HCT116 (cell line): ENCODE data around the gene NTHL1. TPM values are rescaled to one million over a fixed set of nuclear protein-coding genes. Genes with fewer than 3 reads are reported as not detected.
"Not testable (repeated sequence)": the region's sequence is repeated elsewhere in the genome, so short reads cannot be mapped to it uniquely, and the experiment has no call there.

Experiments used
- ATAC-seq: fragments of 200-7000 bp; cut with Tn5 transposase; 2 replicates; pipeline ENCODE4 v1.9.1; 2020; ENCODE audit warnings: mild to moderate bottlenecking, moderate library complexity
- BruUV-seq: library from RNA; stranded (reverse); fragments of 400-500 nt; replicated peaks from 2 replicates; lab custom pipeline; 2021; lab: Mats Ljungman, UMichigan
- CTCF ChIA-PET: fragments of 300-600 bp; sonication (Branson Sonifier 250); formaldehyde crosslinking; loops from one replicate; lab custom pipeline; 2021; ENCODE audit warnings: antibody characterized with exemption; lab: Charles Lee
- POLR2A ChIA-PET: fragments of 300-600, 350-600 bp; sonication (Branson Sonifier 250); formaldehyde crosslinking; loops from one replicate; lab custom pipeline; 2021; ENCODE audit warnings: antibody characterized with exemption; lab: Charles Lee
- RAD21 ChIA-PET, 2 experiments: fragments of 300-600 bp; sonication (Branson Sonifier 250); formaldehyde crosslinking; loops; one replicate each; lab custom pipeline; 2023; ENCODE audit warnings: low total read pairs in 2 of 2; ENCODE audit not compliant: uncharacterized antibody in 2 of 2, unreplicated experiment in 2 of 2, low non-redundant PET in 1 of 2; lab: Charles Lee
- DNase-seq: peaks from one replicate; pipeline ENCODE4 v3.0.0-alpha.2; 2010; ENCODE audit warnings: low read depth, low spot score
- H2AFZ ChIP-seq: fragments of 200-600 bp; shearing (Covaris generic), sonication (generic); 2 replicates; pipeline ENCODE4 v1.6.1; 2017; ENCODE audit warnings: low read depth, mixed run types, mixed read lengths, antibody characterized with exemption, low read length; ENCODE audit not compliant: poor library complexity, severe bottlenecking
- H3K27ac ChIP-seq: 2 replicates; pipeline ENCODE4 v1.5.1; 2012; ENCODE audit warnings: low read depth, low read length
- H3K27me3 ChIP-seq: fragments of 200-600 bp; sonication (generic); 2 replicates; pipeline ENCODE4 v1.6.1; 2016; ENCODE audit warnings: mixed run types, low read length, mixed read lengths; ENCODE audit not compliant: insufficient read depth
- H3K36me3 ChIP-seq, 2 experiments: fragments of 200-500 bp in 1 of 2; fragments of 200-600 bp in 1 of 2; sonication (Bioruptor generic) in 1 of 2; sonication (generic) in 1 of 2; 2 replicates each; pipeline versions ENCODE4 v1.5.1 to v1.6.1; 2014 to 2016; ENCODE audit warnings: low read length in 2 of 2, inconsistent platforms in 1 of 2, mixed read lengths in 1 of 2, mixed run types in 1 of 2; ENCODE audit not compliant: insufficient read depth in 2 of 2, control insufficient read depth in 1 of 2
- H3K4me1 ChIP-seq, 2 experiments: fragments of 200-600 bp in 1 of 2; sonication (generic) in 1 of 2; 2 replicates each; pipeline versions ENCODE4 v1.5.1 to v1.6.1; 2012 to 2017; ENCODE audit warnings: low read length in 2 of 2, inconsistent platforms in 1 of 2, mild to moderate bottlenecking in 1 of 2, mixed read lengths in 1 of 2, mixed run types in 1 of 2, moderate library complexity in 1 of 2; ENCODE audit not compliant: insufficient read depth in 2 of 2, control insufficient read depth in 1 of 2
- H3K4me2 ChIP-seq: fragments of 200-600 bp; sonication (generic); 2 replicates; pipeline ENCODE4 v1.6.1; 2017; ENCODE audit warnings: mixed run types, low read length, mixed read lengths
- H3K4me3 ChIP-seq, 2 experiments: fragments of 200-600 bp in 1 of 2; sonication (generic) in 1 of 2; replicated peaks in 1 of 2; 2 replicates each; pipeline ENCODE4 v1.5.1; 2011 to 2016; ENCODE audit warnings: low read length in 2 of 2, control low read depth in 1 of 2, low read depth in 1 of 2, mild to moderate bottlenecking in 1 of 2, mixed read lengths in 1 of 2, mixed run types in 1 of 2
- H3K79me2 ChIP-seq: fragments of 200-600 bp; sonication (generic); 2 replicates; pipeline ENCODE4 v1.6.1; 2017; ENCODE audit warnings: mild to moderate bottlenecking, mixed run types, low read length, moderate library complexity, mixed read lengths; ENCODE audit not compliant: insufficient read depth
- H3K9ac ChIP-seq: fragments of 200-600 bp; sonication (generic); 2 replicates; pipeline ENCODE4 v1.6.1; 2016; ENCODE audit warnings: low read length, mixed read lengths
- H3K9me2 ChIP-seq: fragments of 200-600 bp; sonication (generic), shearing (Covaris generic); 2 replicates; pipeline ENCODE4 v1.6.1; 2017; ENCODE audit warnings: mixed run types, mild to moderate bottlenecking, moderate library complexity; ENCODE audit not compliant: insufficient read depth
- H3K9me3 ChIP-seq, 2 experiments: fragments of 200-500 bp in 1 of 2; fragments of 200-600 bp in 1 of 2; sonication (Bioruptor generic) in 1 of 2; sonication (generic) in 1 of 2; 2 replicates each; pipeline ENCODE4 v1.6.1; 2014 to 2017; ENCODE audit warnings: low read length in 2 of 2, mixed read lengths in 2 of 2, inconsistent platforms in 1 of 2, low read depth in 1 of 2, mild to moderate bottlenecking in 1 of 2, mixed run types in 1 of 2, moderate library complexity in 1 of 2; ENCODE audit not compliant: control insufficient read depth in 1 of 2, insufficient read depth in 1 of 2
- H4K20me1 ChIP-seq: fragments of 200-600 bp; sonication (generic), shearing (Covaris generic); 2 replicates; pipeline ENCODE4 v1.6.1; 2017; ENCODE audit warnings: mixed run types, mild to moderate bottlenecking, moderate library complexity; ENCODE audit not compliant: insufficient read depth
- TCF7L2 ChIP-seq: IDR thresholded peaks from 2 replicates; pipeline ENCODE4 v1.7.0; 2011; ENCODE audit warnings: borderline replicate concordance, inconsistent platforms; ENCODE audit not compliant: insufficient read depth, insufficient read length; ENCODE audit errors: extremely low read depth
- intact Hi-C: fragments of 100-400 bp; cut with micrococcal nuclease; formaldehyde crosslinking; loops from 2 replicates; pipeline ENCODE4 v1.10.0; 2022
- total RNA-seq: library from RNA; stranded (reverse); gene quantifications from one replicate; pipeline ENCODE4 v1.2.1, GENCODE V29; 2021; ENCODE audit not compliant: unreplicated experiment
- TF ChIP-seq, protein P1 (sequence below), 3 experiments: fragments of 200-600 bp in 1 of 3; sonication (generic) in 1 of 3; IDR thresholded peaks in 2 of 3; conservative IDR thresholded peaks in 1 of 3; 2 replicates each; pipeline ENCODE4 v1.5.1; 2012 to 2017; ENCODE audit warnings: low read depth in 2 of 3, low read length in 2 of 3, antibody characterized with exemption in 1 of 3, borderline replicate concordance in 1 of 3, control low read depth in 1 of 3, mild to moderate bottlenecking in 1 of 3, mixed read lengths in 1 of 3, mixed run types in 1 of 3, moderate library complexity in 1 of 3; ENCODE audit not compliant: insufficient read depth in 1 of 3

Gene NTHL1
- total RNA-seq, 1 experiment from 2014 or later: 40.1 TPM

DNA sequence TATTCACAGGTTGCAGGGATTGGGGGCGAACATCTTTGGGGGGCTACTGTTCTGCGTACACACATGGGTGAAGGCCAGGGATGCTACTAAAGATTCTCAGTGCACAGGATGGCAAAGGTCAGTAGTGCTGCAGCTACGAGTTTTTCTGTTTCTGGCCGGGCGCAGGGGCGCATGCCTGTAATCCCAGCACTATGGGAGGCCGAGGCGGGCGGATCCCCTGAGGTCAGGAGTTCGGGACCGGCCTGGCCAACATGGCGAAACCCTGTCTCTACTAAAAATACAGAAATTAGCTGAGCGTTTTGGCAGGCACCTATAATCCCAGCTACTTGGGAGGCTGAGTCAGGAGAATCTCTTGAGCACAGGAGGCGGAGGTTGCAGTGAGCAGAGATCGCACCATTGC lies 34.1 kb downstream of the NTHL1 start (continued):
- TF ChIP-seq, protein P1, sequence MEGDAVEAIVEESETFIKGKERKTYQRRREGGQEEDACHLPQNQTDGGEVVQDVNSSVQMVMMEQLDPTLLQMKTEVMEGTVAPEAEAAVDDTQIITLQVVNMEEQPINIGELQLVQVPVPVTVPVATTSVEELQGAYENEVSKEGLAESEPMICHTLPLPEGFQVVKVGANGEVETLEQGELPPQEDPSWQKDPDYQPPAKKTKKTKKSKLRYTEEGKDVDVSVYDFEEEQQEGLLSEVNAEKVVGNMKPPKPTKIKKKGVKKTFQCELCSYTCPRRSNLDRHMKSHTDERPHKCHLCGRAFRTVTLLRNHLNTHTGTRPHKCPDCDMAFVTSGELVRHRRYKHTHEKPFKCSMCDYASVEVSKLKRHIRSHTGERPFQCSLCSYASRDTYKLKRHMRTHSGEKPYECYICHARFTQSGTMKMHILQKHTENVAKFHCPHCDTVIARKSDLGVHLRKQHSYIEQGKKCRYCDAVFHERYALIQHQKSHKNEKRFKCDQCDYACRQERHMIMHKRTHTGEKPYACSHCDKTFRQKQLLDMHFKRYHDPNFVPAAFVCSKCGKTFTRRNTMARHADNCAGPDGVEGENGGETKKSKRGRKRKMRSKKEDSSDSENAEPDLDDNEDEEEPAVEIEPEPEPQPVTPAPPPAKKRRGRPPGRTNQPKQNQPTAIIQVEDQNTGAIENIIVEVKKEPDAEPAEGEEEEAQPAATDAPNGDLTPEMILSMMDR (IDR thresholded peaks at IDR 0.05 in 2 of 3, conservative IDR thresholded peaks at IDR 0.05 in 1 of 3; ENCODE audit: borderline replicate concordance in 1 of 3, insufficient read depth in 1 of 3, low read depth in 2 of 3, low read length in 2 of 3): no peak
- TF ChIP-seq TCF7L2: no peak
- TF ChIP-seq, all 23 proteins: peak for 0

DNA sequence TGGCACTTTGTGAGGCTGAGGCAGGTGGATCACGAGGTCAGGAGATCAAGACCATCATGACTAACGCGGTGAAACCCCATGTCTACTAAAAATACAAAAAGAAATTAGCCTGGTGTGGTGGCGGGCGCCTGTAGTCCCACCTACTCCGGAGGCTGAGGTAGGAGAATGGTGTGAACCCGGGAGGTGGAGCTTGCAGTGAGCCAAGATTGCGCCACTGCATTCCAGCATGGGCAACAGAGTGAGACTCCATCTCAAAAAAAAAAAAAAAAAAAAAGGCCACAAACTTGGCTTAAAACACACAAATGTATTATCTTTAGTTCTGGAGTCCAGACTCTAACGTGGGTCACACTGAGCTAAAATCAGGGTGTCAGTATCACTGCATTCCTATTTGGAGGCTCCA lies 35.9 kb downstream of the NTHL1 start:
- Histone ChIP-seq H3K4me1 (peaks cover 32 to 50% of the 10 kb centered on the region in 2 experiments), H3K79me2 (peaks cover 37% of the 10 kb centered on the region)
- BruUV-seq, H4K20me1 ChIP-seq, DNase-seq, intact Hi-C loops, H3K9me3 ChIP-seq, RAD21 ChIA-PET, H3K27ac ChIP-seq, H3K4me3 ChIP-seq, H3K27me3 ChIP-seq, ATAC-seq, H3K36me3 ChIP-seq, H3K4me2 ChIP-seq, H3K9me2 ChIP-seq, H3K9ac ChIP-seq, H2AFZ ChIP-seq: not testable (repeated sequence)
- CTCF ChIA-PET: interaction anchor here (0.8 kb wide), 1 partner anchor 11 kb away, joined by 3 read pairs; no protein-coding TSS in a partner anchor
- POLR2A ChIA-PET: interaction anchor here (1.3 to 1.4 kb wide), 2 partner anchors 10 to 144 kb away, joined by 3 to 5 read pairs; partner anchors contain the start of gene TRAF7
